Mucosa of gallbladder (tissue), 1 donor: ENCODE measurements around the gene LSM14A. TPM values are rescaled to one million over a fixed set of nuclear protein-coding genes. Genes with fewer than 3 reads are reported as not detected.
"Not testable (repeated sequence)": the region's sequence is repeated elsewhere in the genome, so short reads cannot be mapped to it uniquely, and the experiment has no call there.

ENCODE experiments used
- DNase-seq: peaks from one replicate; pipeline ENCODE4 v3.0.0-alpha.2; 2020; ENCODE audit warnings: low spot score
- total RNA-seq: library from RNA; stranded (reverse); gene quantifications from one replicate; pipeline ENCODE4 v1.2.1, GENCODE V29; 2021
- donor health status: DM: no; HTN: no; CAD: no.

Gene LSM14A
- total RNA-seq, 1 donor from 2014 or later, result 91.3 TPM

- DNase-seq, result no peak
These were observed 57.4 kb downstream of the LSM14A start for GRCh38 chr19:34229721-34230120.

GRCh38 chr19:34230820-34231219, 58.5 kb downstream of the LSM14A start:
- no peak for DNase-seq

DNA sequence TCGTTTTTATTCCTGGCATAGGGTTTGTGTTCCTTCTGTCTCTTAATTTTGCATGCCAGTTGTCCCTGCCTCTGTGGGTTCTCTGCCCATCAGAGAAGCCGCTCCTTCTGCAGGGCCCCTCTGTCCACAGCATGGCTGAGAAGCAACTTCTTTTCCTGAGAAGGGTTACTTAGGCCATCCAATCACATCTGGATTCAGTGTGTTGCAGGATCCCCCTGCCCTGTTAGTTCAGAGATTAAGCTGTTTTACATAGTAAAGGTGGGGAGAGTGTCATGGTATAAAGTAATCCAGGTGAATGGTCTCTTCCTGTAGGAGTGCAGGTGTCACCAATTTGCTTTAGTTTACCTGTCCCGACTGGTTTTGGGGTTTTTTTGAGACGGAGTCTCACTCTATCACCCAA, 59.1 kb downstream of the LSM14A start:
- no peak for DNase-seq

DNA sequence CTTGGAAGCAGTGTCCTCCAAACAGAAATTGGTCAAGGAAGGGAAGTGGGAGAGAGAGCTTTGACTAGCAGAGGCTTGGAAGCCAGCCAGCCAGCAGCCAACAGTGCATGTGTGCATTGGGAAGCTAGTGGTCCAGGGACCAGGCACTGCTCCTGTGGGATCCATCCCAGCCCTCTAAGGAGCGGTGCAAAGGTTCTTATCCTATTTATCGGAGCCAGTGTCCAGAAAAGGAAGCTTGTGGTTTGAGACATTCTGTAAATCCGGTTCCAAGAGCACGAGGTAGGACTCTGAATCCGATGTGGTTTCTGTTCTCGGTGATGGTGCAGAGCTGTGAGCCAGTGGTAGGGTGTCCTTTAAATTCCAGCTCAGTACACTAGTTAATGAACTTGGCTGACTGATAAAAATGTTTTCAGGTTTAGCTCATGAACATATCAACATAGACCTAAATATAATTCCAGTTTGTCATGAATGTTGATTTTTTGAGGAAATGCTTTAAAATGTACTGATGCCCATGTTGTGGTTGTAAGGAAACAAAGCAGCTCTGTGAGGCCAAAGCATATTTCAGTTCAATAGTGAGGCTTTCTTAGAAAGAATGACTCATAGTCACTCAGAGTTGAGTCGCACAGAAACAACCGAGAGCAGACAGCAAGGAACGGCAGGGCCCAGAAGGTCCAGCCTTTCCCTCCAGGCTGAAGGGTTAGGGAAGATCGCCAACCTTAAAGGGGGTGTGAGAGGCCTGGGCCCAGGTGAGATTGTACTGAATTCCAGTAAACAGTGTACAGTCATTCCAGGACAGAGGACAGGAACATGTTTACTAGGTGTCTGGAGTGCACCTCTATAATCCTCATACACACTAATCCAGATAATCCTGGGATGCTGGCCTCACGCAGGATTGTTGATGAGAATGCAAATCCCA, 60.5 kb downstream of the LSM14A start:
- peak; percentile 14 for DNase-seq

GRCh38 chr19:34235425-34235940, 63.2 kb downstream of the LSM14A start:
- DNase-seq, result no peak

GRCh38 chr19:34236035-34236987, 64.0 kb downstream of the LSM14A start:
- DNase-seq, result peak; percentile 21

DNA sequence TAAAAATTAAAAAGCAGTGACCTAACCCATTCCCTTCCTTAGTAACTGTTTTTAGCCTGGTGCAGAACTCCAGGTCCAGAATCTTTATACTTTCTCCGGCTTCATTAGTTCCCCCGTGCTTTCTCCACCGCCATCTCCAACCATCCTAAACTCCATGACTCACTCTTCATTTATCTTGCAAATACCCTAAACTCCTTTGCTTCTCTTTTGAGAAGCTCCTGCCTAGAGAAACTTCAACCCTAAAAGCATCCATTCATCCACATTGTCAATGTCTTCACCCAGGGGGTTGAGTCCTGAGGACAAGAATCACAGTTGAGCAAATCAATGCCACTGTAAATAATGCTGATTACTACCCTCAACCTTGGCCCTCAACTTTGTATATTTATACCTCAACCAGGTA, 65.0 kb downstream of the LSM14A start:
- no peak for DNase-seq

DNA sequence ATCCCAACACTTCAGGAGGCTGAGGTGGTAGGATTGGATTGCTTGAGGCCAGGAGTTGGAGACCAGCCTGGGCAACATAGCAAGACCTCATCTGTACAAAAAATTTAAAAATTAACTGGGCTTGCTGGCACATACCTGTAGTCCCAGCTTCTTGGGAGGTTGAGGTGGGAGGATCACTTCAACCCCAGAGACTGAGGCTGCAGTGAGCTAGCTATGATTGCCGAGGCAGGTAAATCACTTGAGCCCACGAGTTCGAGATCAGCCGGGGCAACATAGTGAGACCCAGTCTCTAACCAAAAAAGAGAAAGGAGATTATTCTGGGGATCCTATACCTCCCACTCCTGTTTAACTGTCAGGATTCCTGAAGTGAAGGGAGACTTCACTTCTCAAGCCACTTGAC, 65.6 kb downstream of the LSM14A start:
- DNase-seq, result no peak

DNA sequence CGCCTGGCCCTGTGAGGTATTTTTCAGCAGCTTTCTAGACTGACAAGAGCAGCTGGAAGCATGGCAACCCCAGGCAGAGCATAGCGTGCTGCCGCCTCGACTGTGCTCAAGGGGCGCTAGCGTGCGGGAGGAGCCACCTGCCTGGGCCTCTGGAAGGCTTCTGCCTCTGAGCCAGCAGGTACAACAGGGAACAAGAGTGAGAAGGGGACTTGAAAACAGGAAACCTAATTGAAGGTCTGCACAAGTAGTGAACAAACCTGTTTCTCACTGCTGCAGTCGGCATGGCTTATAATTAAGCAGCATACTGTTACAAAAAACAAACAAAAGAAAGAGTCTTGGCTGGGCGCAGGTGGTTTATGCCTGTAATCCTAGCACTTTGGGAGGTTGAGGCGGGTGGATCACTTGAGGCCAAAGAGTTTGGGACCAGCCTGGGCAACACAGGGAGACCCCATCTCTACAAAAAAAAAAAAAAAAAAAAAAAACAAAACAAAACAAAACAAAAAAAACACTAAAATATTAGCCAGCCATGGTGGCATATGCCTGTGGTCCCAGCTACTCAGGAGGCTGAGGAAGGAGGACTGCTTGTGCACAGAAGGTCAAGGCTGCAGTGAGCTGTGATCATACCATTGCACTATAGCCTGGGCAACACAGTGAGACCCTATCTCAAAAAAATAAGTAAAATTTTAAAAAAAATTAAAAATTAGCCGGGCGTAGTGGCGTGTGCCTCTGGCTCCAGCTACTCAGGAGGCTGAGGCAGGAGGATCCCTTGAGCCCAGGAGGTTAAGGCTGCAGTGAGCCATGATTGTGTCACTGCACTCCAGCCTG, 69.4 kb downstream of the LSM14A start:
- no peak for DNase-seq

DNA sequence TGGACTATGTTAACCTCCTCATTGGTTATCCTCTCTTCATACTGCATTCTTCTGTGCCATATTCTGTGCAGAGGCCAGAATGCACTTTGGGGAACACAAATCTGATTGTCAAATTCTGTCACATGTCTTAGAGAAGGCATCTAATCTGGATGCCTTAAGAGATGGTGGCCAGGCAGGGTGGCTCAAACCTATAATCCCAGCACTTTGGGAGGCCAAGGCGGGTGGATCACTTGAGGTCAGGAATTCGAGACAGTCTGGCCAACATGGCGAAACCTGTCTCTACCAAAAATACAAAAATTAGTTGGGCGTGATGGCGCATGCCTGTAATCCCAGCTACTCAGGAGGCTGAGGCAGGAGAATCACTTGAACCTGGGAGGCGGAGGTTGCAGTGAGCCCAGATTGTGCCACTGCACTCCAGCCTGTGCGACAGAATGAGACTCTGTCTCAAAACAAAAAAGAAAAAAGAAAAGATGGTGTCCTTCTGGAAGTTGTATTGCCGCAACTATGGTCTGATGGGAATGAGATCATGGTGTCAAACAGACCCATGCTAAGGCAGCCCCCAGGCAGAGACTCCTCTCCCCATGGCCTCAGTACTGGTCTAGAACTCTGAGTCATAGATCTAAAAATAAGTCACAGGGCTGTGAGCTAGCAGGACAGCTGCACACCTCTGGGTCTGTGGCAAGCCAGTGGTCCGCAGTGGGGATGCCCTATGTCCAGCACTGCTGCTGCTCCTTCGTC, 71.0 kb downstream of the LSM14A start:
- DNase-seq, result not testable (repeated sequence)

GRCh38 chr19:34243876-34244578, 71.7 kb downstream of the LSM14A start:
- no peak for DNase-seq

DNA sequence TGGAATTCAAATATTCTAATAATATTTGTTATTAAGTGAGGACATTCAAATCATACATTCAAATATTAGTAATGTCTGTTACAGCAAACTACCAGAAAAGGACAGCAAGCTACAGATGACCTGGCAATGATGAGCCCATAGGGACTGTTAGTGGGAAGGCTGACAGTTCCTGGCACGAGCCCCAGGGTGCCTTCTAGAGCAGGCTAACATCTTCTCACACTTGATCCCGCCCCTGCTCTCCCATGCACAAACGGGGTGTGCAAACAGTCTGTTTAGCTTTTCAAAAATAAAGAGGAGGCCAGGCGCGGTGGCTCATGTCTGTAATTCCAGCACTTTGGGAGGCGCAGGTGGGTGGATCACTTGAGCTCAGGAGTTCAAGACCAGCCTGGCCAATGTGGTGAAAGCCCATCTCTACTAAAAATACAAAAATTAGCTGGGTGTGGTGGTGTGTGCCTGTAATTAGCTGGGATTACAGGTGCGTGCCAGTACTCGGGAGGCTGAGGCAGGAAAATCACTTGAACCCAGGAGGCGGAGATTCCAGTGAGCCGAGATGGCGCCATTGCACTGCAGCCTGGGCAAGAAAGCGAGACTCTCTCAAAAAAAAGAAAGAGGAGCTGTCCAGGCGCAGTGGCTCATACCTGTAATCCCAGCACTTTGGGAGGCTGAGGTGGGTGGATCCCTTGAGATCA, 72.5 kb downstream of the LSM14A start:
- DNase-seq, result no peak

DNA sequence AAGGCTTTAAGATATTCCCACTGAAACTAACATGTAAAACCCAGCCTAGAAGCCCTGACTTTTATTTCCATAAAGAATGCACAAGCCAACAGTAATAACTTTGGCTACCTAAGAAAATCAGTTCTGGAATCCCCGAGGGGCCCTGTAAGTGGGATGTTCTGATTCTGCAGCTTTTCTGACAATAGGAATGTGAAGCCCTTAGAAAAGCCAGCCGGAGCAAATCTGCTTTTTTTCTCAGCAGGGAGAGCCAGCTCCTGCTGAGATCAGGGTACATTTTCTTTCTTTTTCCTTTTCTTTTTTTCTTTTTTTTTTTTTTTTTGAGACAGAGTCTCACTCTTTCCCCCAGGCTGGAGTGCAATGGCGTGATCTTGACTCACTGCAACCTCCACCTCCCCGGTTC, 74.0 kb downstream of the LSM14A start:
- DNase-seq, result no peak

- no peak for DNase-seq
These were observed 76.6 kb downstream of the LSM14A start for GRCh38 chr19:34248941-34249340.

GRCh38 chr19:34253167-34253566, 80.9 kb downstream of the LSM14A start:
- not testable (repeated sequence) for DNase-seq

- not testable (repeated sequence) for DNase-seq
These were observed 81.4 kb downstream of the LSM14A start for GRCh38 chr19:34253681-34254045.

DNA sequence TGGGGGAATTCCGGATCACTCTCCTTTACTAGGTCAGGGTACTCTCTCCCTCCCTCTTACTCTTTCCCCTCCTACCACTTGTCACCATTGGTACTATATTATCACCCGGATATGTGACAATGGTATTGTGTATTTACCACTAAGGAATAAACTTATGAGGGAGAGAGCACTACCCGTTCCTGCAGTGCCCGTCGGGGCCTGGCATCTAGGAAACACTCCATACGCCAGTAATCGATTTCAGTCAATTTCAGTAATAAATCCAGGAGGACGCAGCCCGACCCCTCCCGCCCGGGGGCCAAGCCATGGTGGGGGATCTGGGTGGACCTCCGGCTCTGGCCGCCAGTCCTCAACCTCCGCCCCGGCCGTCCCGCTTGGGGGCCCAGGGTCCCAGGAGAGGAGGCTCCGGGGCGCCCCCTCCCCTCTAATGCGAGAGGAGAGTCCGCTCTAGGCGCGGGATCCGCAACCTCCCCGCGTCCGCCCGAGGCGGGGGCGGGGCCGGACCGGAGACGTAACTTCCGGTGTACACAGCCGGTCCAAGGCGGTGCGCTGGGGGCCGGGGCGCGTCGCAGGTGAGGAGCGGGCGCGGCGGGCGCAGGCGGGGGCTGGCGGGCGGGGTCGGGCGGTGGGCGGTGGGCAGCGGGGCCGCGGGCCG, 81.9 kb downstream of the LSM14A start, which contains the start of gene GARRE1:
Gene GARRE1 (plus strand): TSS at position 509 of the 652 bp plus-strand sequence. CDS start 45,920 bp downstream, outside the sequence.
- peak; percentile 89 for DNase-seq

DNA sequence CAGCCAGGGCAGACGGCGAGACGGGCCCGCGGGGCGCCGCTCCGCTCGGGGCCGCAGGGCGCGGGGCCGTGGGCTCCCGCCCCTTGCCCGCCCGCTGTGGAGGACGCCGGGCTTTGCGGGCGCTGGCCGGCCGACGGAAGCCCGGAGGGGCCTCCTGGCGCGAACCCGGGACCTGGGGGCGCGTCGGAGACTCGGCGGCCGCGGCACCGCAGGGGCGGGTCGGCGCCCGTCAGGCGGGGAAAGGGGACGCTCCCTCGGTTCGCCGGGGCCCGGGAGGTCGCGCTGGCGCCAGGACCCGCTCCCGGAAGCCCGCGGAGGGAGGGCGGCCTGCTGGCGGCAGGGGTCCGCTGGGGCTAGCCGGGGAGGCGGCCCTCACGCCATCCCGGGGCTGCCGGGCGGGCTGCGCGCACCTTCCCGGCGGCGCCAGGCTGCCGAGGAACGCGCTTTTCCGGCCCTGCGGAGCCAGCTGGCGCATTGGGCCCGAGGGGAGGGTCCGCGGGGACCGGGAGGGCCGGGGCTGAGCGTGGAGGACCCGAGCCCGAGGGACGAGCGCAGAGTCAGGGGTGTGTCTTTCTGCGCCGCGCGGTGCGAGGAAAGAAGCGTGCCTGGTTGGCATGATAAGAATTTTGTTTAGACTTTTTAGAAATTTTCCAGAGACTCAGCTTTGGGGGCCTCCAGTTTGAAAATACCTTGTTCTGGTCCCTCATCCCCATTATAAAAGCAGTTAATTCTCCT, 82.6 kb downstream of the LSM14A start:
- DNase-seq, result no peak
